Naive thymus-derived CD4-positive, alpha-beta T cell (primary cell): Measurements from ENCODE around the gene THPO. TPM values are rescaled to one million over a fixed set of nuclear protein-coding genes. Genes with fewer than 3 reads are reported as not detected.
A peak's percentile ranks its signal among the peaks of the same experiment; 100 is the strongest.

ENCODE experiments used
- ATAC-seq: fragments of 150-1000 bp; cut with Tn5 transposase; 2 replicates; pipeline ENCODE4 v1.10.0; 2021; ENCODE audit warnings: mild to moderate bottlenecking, moderate library complexity
- CTCF ChIA-PET: fragments of 350-600 bp; sonication (Branson Sonifier 250); formaldehyde crosslinking; loops from one replicate; lab custom pipeline; 2021; ENCODE audit warnings: antibody characterized with exemption; lab: Charles Lee
- POLR2A ChIA-PET: fragments of 350-600 bp; sonication (Branson Sonifier 250); formaldehyde crosslinking; loops from one replicate; lab custom pipeline; 2021; ENCODE audit warnings: antibody characterized with exemption, inconsistent platforms; lab: Charles Lee
- DNase-seq, 9 donors: peaks; one replicate each; pipeline versions ENCODE4 v3.0.0 to v3.0.0-alpha.2; 2020 to 2022; ENCODE audit warnings: mixed read lengths in 1 of 9
- H3K27ac ChIP-seq: one replicate; pipeline ENCODE4 v1.7.0; 2013; ENCODE audit warnings: mild to moderate bottlenecking, low read depth, low read length, moderate library complexity
- H3K27me3 ChIP-seq, 2 donors: one replicate each; pipeline ENCODE4 v1.7.0; 2013; ENCODE audit warnings: low read length in 2 of 2, mild to moderate bottlenecking in 2 of 2, moderate library complexity in 2 of 2; ENCODE audit not compliant: control insufficient read depth in 2 of 2, insufficient read depth in 2 of 2
- H3K36me3 ChIP-seq, 3 experiments: 1 replicate in 2 of 3; 2 replicates in 1 of 3; pipeline ENCODE4 v1.7.0; 2013; ENCODE audit warnings: low read length in 3 of 3, mild to moderate bottlenecking in 3 of 3, moderate library complexity in 1 of 3; ENCODE audit not compliant: insufficient read depth in 3 of 3, control insufficient read depth in 2 of 3
- H3K4me1 ChIP-seq, 2 donors: one replicate each; pipeline ENCODE4 v1.7.0; 2013; ENCODE audit warnings: low read length in 2 of 2, mild to moderate bottlenecking in 2 of 2, moderate library complexity in 1 of 2; ENCODE audit not compliant: control insufficient read depth in 2 of 2, insufficient read depth in 2 of 2
- H3K4me3 ChIP-seq: 2 replicates; pipeline ENCODE4 v1.7.0; 2013; ENCODE audit warnings: mild to moderate bottlenecking, low read length
- H3K9me3 ChIP-seq, 3 experiments: 1 replicate in 2 of 3; 2 replicates in 1 of 3; pipeline ENCODE4 v1.7.0; 2013; ENCODE audit warnings: low read length in 3 of 3; ENCODE audit not compliant: control insufficient read depth in 2 of 3
- H3K27ac Mint-ChIP-seq, 9 donors: one replicate each; pipeline ENCODE4 v1.8.0; 2020 to 2022; ENCODE audit warnings: mixed read lengths in 9 of 9, mild to moderate bottlenecking in 8 of 9, moderate library complexity in 5 of 9, inconsistent platforms in 2 of 9
- H3K27me3 Mint-ChIP-seq, 5 donors: one replicate each; pipeline ENCODE4 v1.8.0; 2021 to 2022; ENCODE audit warnings: mixed read lengths in 5 of 5, mild to moderate bottlenecking in 1 of 5
- H3K36me3 Mint-ChIP-seq, 5 donors: one replicate each; pipeline ENCODE4 v1.8.0; 2020 to 2022; ENCODE audit warnings: mixed read lengths in 5 of 5, mild to moderate bottlenecking in 3 of 5, inconsistent platforms in 1 of 5
- H3K4me1 Mint-ChIP-seq, 7 donors: one replicate each; pipeline ENCODE4 v1.8.0; 2020 to 2022; ENCODE audit warnings: mixed read lengths in 7 of 7, mild to moderate bottlenecking in 3 of 7, inconsistent platforms in 1 of 7
- H3K4me3 Mint-ChIP-seq, 10 donors: one replicate each; pipeline ENCODE4 v1.8.0; 2020 to 2022; ENCODE audit warnings: mild to moderate bottlenecking in 10 of 10, mixed read lengths in 10 of 10, moderate library complexity in 6 of 10, inconsistent platforms in 2 of 10
- H3K9me3 Mint-ChIP-seq, 11 donors: one replicate each; pipeline ENCODE4 v1.8.0; 2020 to 2022; ENCODE audit warnings: mixed read lengths in 11 of 11, mild to moderate bottlenecking in 4 of 11, inconsistent platforms in 1 of 11, moderate library complexity in 1 of 11
- intact Hi-C, 2 donors: fragments of 100-400 bp; cut with micrococcal nuclease; formaldehyde crosslinking; loops; one replicate each; pipeline ENCODE4 v1.15.1; 2023
- polyA plus RNA-seq, 2 donors: library from polyadenylated mRNA; unstranded; fragments of 300-500 nt; fragmentation: Illumina TruSeq; gene quantifications; one replicate each; pipeline ENCODE4 v1.2.3, GENCODE V29; 2021
- total RNA-seq, 6 experiments: library from RNA in 5 of 6; stranded (reverse) in 5 of 6; gene quantifications; 1 replicate in 5 of 6; 2 replicates in 1 of 6; pipeline ENCODE4 v1.2.3 and lab custom pipeline; 2021 to 2026

THPO gene
- total and polyA plus RNA-seq, 7 experiments from 2014 or later: not detected

DNA sequence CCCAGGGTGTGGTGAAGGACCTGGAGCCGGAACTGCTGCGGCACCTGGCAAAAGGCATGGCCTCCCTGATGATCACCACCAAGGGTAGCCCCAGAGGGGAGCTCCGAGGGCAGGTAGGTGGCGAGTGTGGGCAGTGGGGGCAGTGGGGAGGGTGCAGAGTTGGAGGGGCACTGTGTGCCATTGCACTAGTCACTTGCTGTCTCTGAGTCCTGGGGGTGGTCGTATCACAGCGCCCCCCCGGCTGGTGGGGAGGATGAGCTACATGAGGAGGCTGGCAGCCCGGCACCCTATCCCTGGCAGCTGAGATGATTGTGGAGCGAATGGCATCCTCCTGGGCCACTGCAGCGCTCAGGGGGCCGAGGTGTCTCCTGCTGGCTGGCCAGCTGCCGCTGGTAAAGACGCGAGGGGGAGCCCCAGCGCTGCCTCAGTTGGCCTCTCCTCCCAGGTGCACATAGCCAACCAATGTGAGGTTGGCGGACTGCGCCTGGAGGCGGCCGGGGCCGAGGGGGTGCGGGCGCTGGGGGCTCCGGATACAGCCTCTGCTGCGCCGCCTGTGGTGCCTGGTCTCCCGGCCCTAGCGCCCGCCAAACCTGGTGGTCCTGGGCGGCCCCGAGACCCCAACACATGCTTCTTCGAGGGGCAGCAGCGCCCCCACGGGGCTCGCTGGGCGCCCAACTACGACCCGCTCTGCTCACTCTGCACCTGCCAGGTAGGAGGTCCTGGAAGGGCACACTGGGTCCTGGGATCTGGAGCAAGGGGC lies 8.2 kb upstream of the THPO start:
- Histone ChIP-seq H3K4me3 (no peak overlapping the region), H3K9me3 (no peaks in the 10 kb centered on the region), H3K27ac (no peak overlapping the region), H3K27me3 (peaks cover 0 to 5% of the 10 kb centered on the region in 2 donors), H3K4me1 (no peaks in the 10 kb centered on the region), H3K36me3 (no peaks in the 10 kb centered on the region)
- H3K27me3 Mint-ChIP-seq: peaks cover 17 to 50% (median 25%) of the 10 kb centered on the region in 5 donors
- intact Hi-C loops: no loop called here
- ChIA-PET POLR2A (no interaction called here), CTCF (no interaction called here)
- ATAC-seq (no peak), DNase-seq (no peak)
- H3K27ac Mint-ChIP-seq: no peak overlapping the region
- no peaks in the 10 kb centered on the region for H3K36me3 Mint-ChIP-seq
- peaks cover 0 to 1% (median 0%) of the 10 kb centered on the region in 11 donors for H3K9me3 Mint-ChIP-seq
- peaks cover 0 to 4% (median 0%) of the 10 kb centered on the region in 7 donors for H3K4me1 Mint-ChIP-seq
- no peak overlapping the region for H3K4me3 Mint-ChIP-seq

GRCh38 chr3:184384856-184385422 lies 6.9 kb upstream of the THPO start:
- H3K4me1 ChIP-seq: peaks cover 4 to 5% of the 10 kb centered on the region in 2 donors
- H3K27ac ChIP-seq: no peak overlapping the region
- peaks cover 0 to 1% (median 0%) of the 10 kb centered on the region in 11 donors for H3K9me3 Mint-ChIP-seq
- no peaks in the 10 kb centered on the region for H3K36me3 ChIP-seq
- no peak for DNase-seq
- ChIA-PET CTCF (interaction anchor here (0.9 to 1.4 kb wide), 2 partner anchors 13 to 169 kb away, joined by 3 read pairs; no protein-coding TSS in a partner anchor), POLR2A (no interaction called here)
- ATAC-seq: no peak
- H3K4me3 Mint-ChIP-seq: no peak overlapping the region
- intact Hi-C loops: no loop called here
- no peak overlapping the region for H3K4me3 ChIP-seq
- H3K36me3 Mint-ChIP-seq: no peaks in the 10 kb centered on the region
- H3K27me3 Mint-ChIP-seq: peaks cover 17 to 47% (median 23%) of the 10 kb centered on the region in 5 donors
- peaks cover 0 to 9% of the 10 kb centered on the region in 2 donors for H3K27me3 ChIP-seq
- H3K4me1 Mint-ChIP-seq: peaks cover 0 to 9% (median 5%) of the 10 kb centered on the region in 7 donors
- no peaks in the 10 kb centered on the region for H3K9me3 ChIP-seq
- H3K27ac Mint-ChIP-seq: no peak overlapping the region

DNA sequence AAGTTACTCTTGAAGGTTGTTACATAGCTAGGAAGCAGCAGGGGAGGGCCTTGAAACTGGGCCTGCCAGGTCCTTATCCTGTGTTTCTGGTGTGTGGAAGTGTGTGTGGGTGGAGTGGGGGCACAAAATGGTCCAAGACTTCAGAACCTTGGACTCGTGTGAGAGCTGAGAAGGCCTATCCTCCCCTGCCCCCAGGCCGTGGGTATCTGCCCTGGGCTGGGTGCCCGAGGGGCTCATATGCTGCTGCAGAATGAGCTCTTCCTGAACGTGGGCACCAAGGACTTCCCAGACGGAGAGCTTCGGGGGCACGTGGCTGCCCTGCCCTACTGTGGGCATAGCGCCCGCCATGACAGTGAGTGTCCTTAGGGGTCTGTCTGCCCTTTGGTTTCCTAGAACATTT lies 6.3 kb upstream of the THPO start:
- H3K4me1 ChIP-seq: peaks cover 4 to 5% of the 10 kb centered on the region in 2 donors
- Mint-ChIP-seq H3K9me3 (peaks cover 0 to 1% (median 0%) of the 10 kb centered on the region in 11 donors), H3K36me3 (no peaks in the 10 kb centered on the region), H3K27ac (no peak overlapping the region), H3K4me1 (peaks cover 0 to 9% (median 5%) of the 10 kb centered on the region in 7 donors), H3K4me3 (no peak overlapping the region), H3K27me3 (peaks cover 13 to 47% (median 25%) of the 10 kb centered on the region in 5 donors)
- POLR2A ChIA-PET: no interaction called here
- peaks cover 0 to 9% of the 10 kb centered on the region in 2 donors for H3K27me3 ChIP-seq
- no peak for DNase-seq
- intact Hi-C loops: no loop called here
- no peak for ATAC-seq
- H3K9me3 ChIP-seq: no peaks in the 10 kb centered on the region
- CTCF ChIA-PET: interaction anchor here (0.9 to 1.4 kb wide), 2 partner anchors 12 to 170 kb away, joined by 3 read pairs; no protein-coding TSS in a partner anchor
- no peak overlapping the region for H3K27ac ChIP-seq
- no peak overlapping the region for H3K4me3 ChIP-seq
- no peaks in the 10 kb centered on the region for H3K36me3 ChIP-seq

DNA sequence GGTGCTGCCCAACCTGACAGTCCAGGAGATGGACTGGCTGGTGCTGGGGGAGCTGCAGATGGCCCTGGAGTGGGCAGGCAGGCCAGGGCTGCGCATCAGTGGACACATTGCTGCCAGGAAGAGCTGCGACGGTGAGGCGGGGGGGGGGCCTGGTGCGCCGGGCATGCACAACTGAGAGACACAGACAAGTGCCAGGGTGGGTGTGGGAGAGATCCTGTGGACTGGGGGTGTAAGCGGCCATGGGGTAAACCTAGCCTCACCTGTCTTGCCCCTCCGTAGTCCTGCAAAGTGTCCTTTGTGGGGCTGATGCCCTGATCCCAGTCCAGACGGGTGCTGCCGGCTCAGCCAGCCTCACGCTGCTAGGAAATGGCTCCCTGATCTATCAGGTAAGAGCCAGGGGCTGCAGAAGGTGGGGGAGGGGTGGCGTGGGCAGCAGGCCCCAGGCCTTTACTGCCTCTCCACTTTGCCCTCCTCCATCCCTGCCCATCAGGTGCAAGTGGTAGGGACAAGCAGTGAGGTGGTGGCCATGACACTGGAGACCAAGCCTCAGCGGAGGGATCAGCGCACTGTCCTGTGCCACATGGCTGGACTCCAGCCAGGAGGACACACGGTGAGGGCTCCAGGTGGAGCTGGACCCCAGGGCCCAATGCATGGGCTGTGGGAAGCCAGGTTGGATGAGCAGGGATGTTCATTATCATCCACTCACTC lies 5.2 kb upstream of the THPO start:
- DNase-seq (no peak), ATAC-seq (no peak)
- H3K4me3 ChIP-seq: no peak overlapping the region
- POLR2A ChIA-PET: no interaction called here
- peaks cover 0 to 15% (median 7%) of the 10 kb centered on the region in 7 donors for H3K4me1 Mint-ChIP-seq
- H3K27me3 Mint-ChIP-seq: peaks cover 25 to 59% (median 36%) of the 10 kb centered on the region in 5 donors
- no peaks in the 10 kb centered on the region for H3K36me3 ChIP-seq
- intact Hi-C loops: no loop called here
- H3K27me3 ChIP-seq: peaks cover 0 to 9% of the 10 kb centered on the region in 2 donors
- no peaks in the 10 kb centered on the region for H3K9me3 ChIP-seq
- no peaks in the 10 kb centered on the region for H3K9me3 Mint-ChIP-seq
- CTCF ChIA-PET: interaction anchor here (1.4 kb wide), 1 partner anchor 11 kb away, joined by 3 read pairs; no protein-coding TSS in a partner anchor
- H3K36me3 Mint-ChIP-seq: peaks cover 0 to 1% (median 0%) of the 10 kb centered on the region in 5 donors
- H3K4me3 Mint-ChIP-seq: no peak overlapping the region
- no peak overlapping the region for H3K27ac ChIP-seq
- H3K27ac Mint-ChIP-seq: no peak overlapping the region
- H3K4me1 ChIP-seq: peaks cover 4 to 5% of the 10 kb centered on the region in 2 donors

DNA sequence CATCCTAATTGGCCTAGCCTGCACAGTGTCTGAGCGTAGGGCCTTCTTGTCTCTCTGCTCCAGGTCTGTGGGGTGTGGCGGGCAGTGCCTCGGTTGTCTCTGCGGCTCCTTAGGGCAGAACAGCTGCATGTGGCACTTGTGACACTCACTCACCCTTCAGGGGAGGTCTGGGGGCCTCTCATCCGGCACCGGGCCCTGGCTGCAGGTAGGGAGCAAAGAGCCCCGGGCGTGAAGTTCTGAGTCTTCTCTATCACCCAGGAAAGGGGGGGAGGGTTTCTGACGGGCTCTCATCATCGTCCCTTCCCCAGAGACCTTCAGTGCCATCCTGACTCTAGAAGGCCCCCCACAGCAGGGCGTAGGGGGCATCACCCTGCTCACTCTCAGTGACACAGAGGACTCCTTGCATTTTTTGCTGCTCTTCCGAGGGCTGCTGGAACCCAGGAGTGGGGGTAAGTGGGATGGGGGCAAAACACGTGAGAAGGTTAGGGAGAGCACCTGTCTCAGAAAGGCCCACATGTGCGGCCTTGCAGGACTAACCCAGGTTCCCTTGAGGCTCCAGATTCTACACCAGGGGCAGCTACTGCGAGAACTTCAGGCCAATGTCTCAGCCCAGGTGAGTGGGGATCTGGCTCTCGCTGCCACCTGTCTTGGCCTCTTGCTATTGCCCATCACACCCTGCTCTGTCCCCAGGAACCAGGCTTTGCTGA lies 4.5 kb upstream of the THPO start:
- H3K9me3 ChIP-seq: no peaks in the 10 kb centered on the region
- peaks cover 4 to 5% of the 10 kb centered on the region in 2 donors for H3K4me1 ChIP-seq
- H3K9me3 Mint-ChIP-seq: no peaks in the 10 kb centered on the region
- no peak overlapping the region for H3K27ac Mint-ChIP-seq
- POLR2A ChIA-PET: no interaction called here
- H3K27me3 ChIP-seq: peaks cover 0 to 9% of the 10 kb centered on the region in 2 donors
- no peaks in the 10 kb centered on the region for H3K36me3 ChIP-seq
- peaks cover 0 to 1% (median 0%) of the 10 kb centered on the region in 5 donors for H3K36me3 Mint-ChIP-seq
- peak overlapping the region in 1 of 10 donors; percentile 80 for H3K4me3 Mint-ChIP-seq
- DNase-seq (no peak), ATAC-seq (no peak)
- H3K4me1 Mint-ChIP-seq: peaks cover 0 to 15% (median 7%) of the 10 kb centered on the region in 7 donors
- H3K27ac ChIP-seq: no peak overlapping the region
- no peak overlapping the region for H3K4me3 ChIP-seq
- H3K27me3 Mint-ChIP-seq: peaks cover 31 to 66% (median 40%) of the 10 kb centered on the region in 5 donors
- CTCF ChIA-PET: no interaction called here
- intact Hi-C loops: no loop called here
